ENCODE results near the gene NKX6-2. TPM values are rescaled to one million over a fixed set of nuclear protein-coding genes. Genes with fewer than 3 reads are reported as not detected.
"Not testable (repeated sequence)": the region's sequence is repeated elsewhere in the genome, so short reads cannot be mapped to it uniquely, and the experiment has no call there.

Gene NKX6-2
- total RNA-seq, 1 experiment from 2014 or later = not detected

- DNase-seq (ENCODE audit: low read depth) = not testable (repeated sequence)
These were observed 12.0 kb upstream of the NKX6-2 start for GRCh38 chr10:132797986-132798385.

- DNase-seq (ENCODE audit: low read depth) = no peak
These were observed 10.9 kb upstream of the NKX6-2 start for GRCh38 chr10:132796846-132797245.

- DNase-seq (ENCODE audit: low read depth) = no peak
These were observed 8.2 kb upstream of the NKX6-2 start for GRCh38 chr10:132793871-132794849.

- DNase-seq (ENCODE audit: low read depth) = no peak
These were observed 7.3 kb upstream of the NKX6-2 start for GRCh38 chr10:132793213-132793612.

- DNase-seq (ENCODE audit: low read depth) = no peak
These were observed 6.8 kb upstream of the NKX6-2 start for GRCh38 chr10:132792796-132793195.

GRCh38 chr10:132792099-132792498, 6.2 kb upstream of the NKX6-2 start:
- DNase-seq (ENCODE audit: low read depth) = not testable (repeated sequence)

- no peak for DNase-seq (ENCODE audit: low read depth)
These were observed 5.2 kb upstream of the NKX6-2 start for GRCh38 chr10:132790934-132791829.

- DNase-seq (ENCODE audit: low read depth) = no peak
These were observed 4.5 kb upstream of the NKX6-2 start for GRCh38 chr10:132790470-132790869.

- no peak for DNase-seq (ENCODE audit: low read depth)
These were observed 3.8 kb upstream of the NKX6-2 start for GRCh38 chr10:132789659-132790148.

GRCh38 chr10:132788831-132789219, 2.9 kb upstream of the NKX6-2 start:
- DNase-seq (ENCODE audit: low read depth) = no peak

GRCh38 chr10:132788180-132788830, 2.4 kb upstream of the NKX6-2 start:
- DNase-seq (ENCODE audit: low read depth) = no peak

- DNase-seq (ENCODE audit: low read depth) = no peak
These were observed 1.7 kb upstream of the NKX6-2 start for GRCh38 chr10:132787495-132788179.

- DNase-seq (ENCODE audit: low read depth) = no peak
These were observed 1.0 kb upstream of the NKX6-2 start for GRCh38 chr10:132786884-132787494.

- no peak for DNase-seq (ENCODE audit: low read depth)
These were observed 533 bp upstream of the NKX6-2 start for GRCh38 chr10:132786476-132786883.

GRCh38 chr10:132784866-132785722, 853 bp downstream of the NKX6-2 start:
- no peak for DNase-seq (ENCODE audit: low read depth)

- DNase-seq (ENCODE audit: low read depth) = no peak
These were observed 1.7 kb downstream of the NKX6-2 start for GRCh38 chr10:132783940-132784865.

- DNase-seq (ENCODE audit: low read depth) = no peak
These were observed 2.6 kb downstream of the NKX6-2 start for GRCh38 chr10:132783165-132783939.

- DNase-seq (ENCODE audit: low read depth) = no peak
These were observed 4.4 kb downstream of the NKX6-2 start for GRCh38 chr10:132781556-132781955.
